NCI-H748 (cell line): ENCODE measurements around the gene NEFH.
"Not testable (repeated sequence)": the region's sequence is repeated elsewhere in the genome, so short reads cannot be mapped to it uniquely, and the experiment has no call there.

Source experiments
- DNase-seq: peaks from one replicate; lab custom pipeline; 2025; ENCODE audit not compliant: unreplicated experiment; lab: John Stamatoyannopoulos, UW

NEFH gene

GRCh38 chr22:29479417-29480261 is at the start of gene NEFH:
Gene NEFH, plus strand, starts transcription at chr22:29480218. Its CDS starts 45 bp downstream, at chr22:29480263.
- DNase-seq, result peak; percentile 75

- DNase-seq, result no peak
Observed at GRCh38 chr22:29431986-29432385, 48.0 kb upstream of the NEFH start.

GRCh38 chr22:29433856-29434255 is 46.2 kb upstream of the NEFH start:
- DNase-seq, result no peak

- DNase-seq, result no peak
Observed at GRCh38 chr22:29434288-29434687, 45.7 kb upstream of the NEFH start.

GRCh38 chr22:29435236-29436136 is 44.5 kb upstream of the NEFH start:
- no peak for DNase-seq

GRCh38 chr22:29438283-29438682 is 41.7 kb upstream of the NEFH start, which contains the start of gene RFPL1:
Gene RFPL1, plus strand, starts transcription at chr22:29438583.
- not testable (repeated sequence) for DNase-seq

GRCh38 chr22:29442976-29443375 is 37.0 kb upstream of the NEFH start:
- no peak for DNase-seq

GRCh38 chr22:29443452-29443851 is 36.6 kb upstream of the NEFH start:
- DNase-seq, result no peak

GRCh38 chr22:29443861-29444792 is 35.9 kb upstream of the NEFH start:
- no peak for DNase-seq

GRCh38 chr22:29445508-29445907 is 34.5 kb upstream of the NEFH start:
- DNase-seq, result no peak

GRCh38 chr22:29447906-29448305 is 32.1 kb upstream of the NEFH start:
- DNase-seq, result no peak

GRCh38 chr22:29449296-29449875 is 30.6 kb upstream of the NEFH start:
- DNase-seq, result no peak

GRCh38 chr22:29450222-29450621 is 29.8 kb upstream of the NEFH start:
- no peak for DNase-seq

GRCh38 chr22:29451863-29452262 is 28.2 kb upstream of the NEFH start:
- no peak for DNase-seq

- no peak for DNase-seq
Observed at GRCh38 chr22:29454276-29454675, 25.7 kb upstream of the NEFH start.

GRCh38 chr22:29456211-29456671 is 23.8 kb upstream of the NEFH start:
- no peak for DNase-seq

GRCh38 chr22:29457730-29458129 is 22.3 kb upstream of the NEFH start:
- peak; percentile 46 for DNase-seq

- DNase-seq, result no peak
Observed at GRCh38 chr22:29458551-29458950, 21.5 kb upstream of the NEFH start.

GRCh38 chr22:29459773-29460172 is 20.2 kb upstream of the NEFH start:
- no peak for DNase-seq

- DNase-seq, result no peak
Observed at GRCh38 chr22:29461263-29461662, 18.8 kb upstream of the NEFH start.
